ENCODE measurements around the gene DUSP16.

Gene DUSP16

GRCh38 chr12:12432364-12432763 lies 130.3 kb downstream of the DUSP16 start:
- DNase-seq, result no peak

DNA sequence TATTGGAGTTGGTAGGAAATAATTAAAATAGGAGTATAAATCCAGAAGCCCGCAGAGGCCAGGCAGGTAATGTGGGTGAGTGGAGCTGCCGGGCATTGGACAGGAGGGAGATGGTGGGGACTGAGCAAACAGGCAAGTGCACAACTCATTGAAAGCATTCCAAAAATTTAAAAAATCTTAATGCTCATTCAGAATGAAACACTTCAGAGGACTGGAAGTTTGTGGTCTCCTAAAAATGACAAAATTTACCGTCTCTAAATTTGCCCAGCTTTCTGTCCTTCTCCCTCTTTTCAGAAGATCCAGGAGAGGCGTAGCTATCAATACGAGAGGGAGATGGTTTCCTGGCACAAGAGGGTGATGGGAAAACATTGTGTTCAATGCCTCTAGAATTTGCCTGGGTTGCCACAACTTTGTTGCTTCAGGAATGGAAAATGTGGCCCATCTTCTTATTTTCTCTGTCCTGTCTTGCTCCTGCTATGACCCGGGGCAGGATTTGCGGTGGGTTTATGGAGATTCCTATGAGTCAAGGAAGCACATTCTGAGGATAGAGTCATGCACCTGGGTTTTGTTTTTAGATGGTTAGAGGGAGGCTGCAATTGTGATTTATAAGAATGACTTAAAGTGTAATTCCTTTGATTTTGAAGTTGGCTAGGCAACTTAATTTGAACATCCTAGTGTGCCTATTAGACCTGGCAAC lies 133.6 kb downstream of the DUSP16 start:
- DNase-seq, result no peak

- no peak for DNase-seq
Observed at GRCh38 chr12:12428047-12428446, 134.6 kb downstream of the DUSP16 start.

- DNase-seq, result no peak
Observed at GRCh38 chr12:12427568-12427967, 135.1 kb downstream of the DUSP16 start.

GRCh38 chr12:12425616-12426015 lies 137.0 kb downstream of the DUSP16 start:
- no peak for DNase-seq

- DNase-seq, result no peak
Observed at GRCh38 chr12:12425001-12425400, 137.7 kb downstream of the DUSP16 start.

Measured in SHP77 (cell line).